ENCODE results near the gene PSG2.
"Not testable (repeated sequence)": the region's sequence is repeated elsewhere in the genome, so short reads cannot be mapped to it uniquely, and the experiment has no call there.

DNA sequence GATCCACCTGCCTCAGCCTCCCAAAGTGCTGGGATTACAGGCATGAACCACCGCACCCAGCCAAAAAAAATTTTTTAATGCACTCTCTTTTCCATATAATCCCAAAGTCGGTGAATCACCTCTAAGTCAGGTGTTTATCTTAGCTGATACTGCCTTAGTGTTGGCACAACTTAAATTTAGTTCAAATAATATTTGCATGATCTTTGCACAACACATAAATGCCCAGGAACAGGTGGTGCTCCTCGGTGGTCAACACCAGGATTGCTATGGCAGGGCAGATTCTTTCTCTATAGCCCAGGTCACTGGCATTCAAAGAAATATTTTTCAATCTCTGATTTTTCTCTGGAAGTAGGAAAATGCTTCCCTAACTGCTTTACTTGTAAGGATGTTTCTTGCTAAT is 33.9 kb upstream of the PSG2 start:
- TF ChIP-seq, protein P1, sequence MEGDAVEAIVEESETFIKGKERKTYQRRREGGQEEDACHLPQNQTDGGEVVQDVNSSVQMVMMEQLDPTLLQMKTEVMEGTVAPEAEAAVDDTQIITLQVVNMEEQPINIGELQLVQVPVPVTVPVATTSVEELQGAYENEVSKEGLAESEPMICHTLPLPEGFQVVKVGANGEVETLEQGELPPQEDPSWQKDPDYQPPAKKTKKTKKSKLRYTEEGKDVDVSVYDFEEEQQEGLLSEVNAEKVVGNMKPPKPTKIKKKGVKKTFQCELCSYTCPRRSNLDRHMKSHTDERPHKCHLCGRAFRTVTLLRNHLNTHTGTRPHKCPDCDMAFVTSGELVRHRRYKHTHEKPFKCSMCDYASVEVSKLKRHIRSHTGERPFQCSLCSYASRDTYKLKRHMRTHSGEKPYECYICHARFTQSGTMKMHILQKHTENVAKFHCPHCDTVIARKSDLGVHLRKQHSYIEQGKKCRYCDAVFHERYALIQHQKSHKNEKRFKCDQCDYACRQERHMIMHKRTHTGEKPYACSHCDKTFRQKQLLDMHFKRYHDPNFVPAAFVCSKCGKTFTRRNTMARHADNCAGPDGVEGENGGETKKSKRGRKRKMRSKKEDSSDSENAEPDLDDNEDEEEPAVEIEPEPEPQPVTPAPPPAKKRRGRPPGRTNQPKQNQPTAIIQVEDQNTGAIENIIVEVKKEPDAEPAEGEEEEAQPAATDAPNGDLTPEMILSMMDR (IDR thresholded peaks at IDR 0.05) = not testable (repeated sequence)
- TF ChIP-seq POLR2AphosphoS5, POLR2A (IDR thresholded peaks at IDR 0.05): not testable (repeated sequence)
